RWPE1 (cell line): ENCODE measurements around the gene ARFIP1.

Experiments used
- CTCF ChIA-PET: fragments of 350-600 bp; sonication (Branson Sonifier 250); formaldehyde crosslinking; extraction: SDS; loops from one replicate; lab custom pipeline; 2021; lab: Yijun Ruan, JAX
- POLR2A ChIA-PET: fragments of 400-600 bp; formaldehyde crosslinking; extraction: SDS; loops from one replicate; lab custom pipeline; 2020; ENCODE audit warnings: antibody characterized with exemption; ENCODE audit not compliant: low non-redundant PET; lab: Yijun Ruan, JAX
- DNase-seq: peaks from one replicate; pipeline ENCODE4 v3.0.0; 2012; ENCODE audit warnings: low spot score
- H3K27ac ChIP-seq: fragments of 450-650 bp; 2 replicates; pipeline ENCODE4 v1.5.1; 2017
- TF ChIP-seq, protein P1 (sequence below): fragments of 450-650 bp; conservative IDR thresholded peaks from 2 replicates; pipeline ENCODE4 v1.5.1; 2017; ENCODE audit warnings: low read depth, mild to moderate bottlenecking

ARFIP1 gene

DNA sequence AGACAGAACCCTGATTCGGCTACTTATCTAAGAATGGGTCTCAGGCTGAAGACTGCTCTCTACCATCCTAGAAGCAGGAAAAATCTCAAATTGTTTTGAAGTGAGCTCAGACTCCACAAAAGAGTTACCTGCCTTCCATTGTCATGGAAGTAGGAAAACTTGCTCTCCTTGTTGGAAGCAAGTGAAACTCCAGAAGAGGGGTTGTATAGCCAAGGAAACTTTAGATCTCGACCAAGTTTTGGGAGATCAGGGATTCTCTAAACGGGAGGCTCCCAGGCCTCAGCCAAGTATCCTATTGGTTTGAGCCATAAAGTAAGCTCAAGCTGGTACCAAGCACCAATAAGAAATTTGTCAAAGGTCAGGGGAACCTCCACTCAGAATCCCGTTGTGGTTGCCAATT, 147.2 kb downstream of the ARFIP1 start:
- TF ChIP-seq, protein P1, sequence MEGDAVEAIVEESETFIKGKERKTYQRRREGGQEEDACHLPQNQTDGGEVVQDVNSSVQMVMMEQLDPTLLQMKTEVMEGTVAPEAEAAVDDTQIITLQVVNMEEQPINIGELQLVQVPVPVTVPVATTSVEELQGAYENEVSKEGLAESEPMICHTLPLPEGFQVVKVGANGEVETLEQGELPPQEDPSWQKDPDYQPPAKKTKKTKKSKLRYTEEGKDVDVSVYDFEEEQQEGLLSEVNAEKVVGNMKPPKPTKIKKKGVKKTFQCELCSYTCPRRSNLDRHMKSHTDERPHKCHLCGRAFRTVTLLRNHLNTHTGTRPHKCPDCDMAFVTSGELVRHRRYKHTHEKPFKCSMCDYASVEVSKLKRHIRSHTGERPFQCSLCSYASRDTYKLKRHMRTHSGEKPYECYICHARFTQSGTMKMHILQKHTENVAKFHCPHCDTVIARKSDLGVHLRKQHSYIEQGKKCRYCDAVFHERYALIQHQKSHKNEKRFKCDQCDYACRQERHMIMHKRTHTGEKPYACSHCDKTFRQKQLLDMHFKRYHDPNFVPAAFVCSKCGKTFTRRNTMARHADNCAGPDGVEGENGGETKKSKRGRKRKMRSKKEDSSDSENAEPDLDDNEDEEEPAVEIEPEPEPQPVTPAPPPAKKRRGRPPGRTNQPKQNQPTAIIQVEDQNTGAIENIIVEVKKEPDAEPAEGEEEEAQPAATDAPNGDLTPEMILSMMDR = no peak
- CTCF ChIA-PET = no interaction called here
- DNase-seq = no peak
- POLR2A ChIA-PET = no interaction called here
- no peak overlapping the region for H3K27ac ChIP-seq

DNA sequence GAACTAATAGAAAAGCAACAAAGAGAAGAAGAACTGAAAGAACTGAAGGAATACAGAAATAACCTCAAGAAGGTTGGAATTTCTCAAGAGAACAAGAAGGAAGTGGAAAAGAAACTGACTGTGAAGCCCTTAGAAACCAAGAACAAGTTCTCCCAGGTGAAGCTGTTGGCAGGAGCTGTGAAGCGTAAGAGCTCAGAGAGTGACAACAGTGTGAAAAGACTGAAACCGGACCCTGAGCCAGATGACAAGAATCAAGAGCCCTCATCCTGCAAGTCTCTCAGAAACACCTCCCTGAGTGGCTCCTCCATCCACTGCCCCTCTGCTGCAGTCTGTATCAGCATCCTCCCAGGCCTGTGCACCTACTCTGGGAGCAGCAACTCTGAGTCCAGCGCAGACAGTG, 148.0 kb downstream of the ARFIP1 start:
- TF ChIP-seq, protein P1 = no peak
- CTCF ChIA-PET = no interaction called here
- POLR2A ChIA-PET = no interaction called here
- DNase-seq = no peak
- H3K27ac ChIP-seq = no peak overlapping the region

DNA sequence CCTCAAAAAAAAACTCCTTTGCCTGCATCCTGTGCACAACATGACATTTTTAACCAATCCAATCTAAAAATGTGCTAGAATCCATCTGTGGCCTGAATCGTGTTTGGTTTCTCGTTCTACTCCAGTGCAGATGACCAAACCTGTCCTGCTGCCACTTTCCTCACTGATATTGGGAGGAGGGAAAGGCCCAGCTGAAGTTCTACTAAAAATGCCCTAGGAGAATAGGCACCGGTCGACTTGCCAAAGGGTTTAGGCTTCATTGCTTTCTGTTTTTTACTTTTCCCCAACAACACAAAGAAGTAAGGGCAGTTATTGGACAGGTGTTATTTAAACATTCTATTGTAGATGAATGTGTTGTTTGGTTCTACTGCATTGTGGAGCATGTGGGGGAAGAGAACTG, 148.5 kb downstream of the ARFIP1 start:
- POLR2A ChIA-PET = no interaction called here
- DNase-seq = no peak
- CTCF ChIA-PET = interaction anchor here (0.7 kb wide), 1 partner anchor 45 kb away, joined by 4 read pairs; no protein-coding TSS in a partner anchor
- no peak overlapping the region for H3K27ac ChIP-seq
- TF ChIP-seq, protein P1 = no peak

DNA sequence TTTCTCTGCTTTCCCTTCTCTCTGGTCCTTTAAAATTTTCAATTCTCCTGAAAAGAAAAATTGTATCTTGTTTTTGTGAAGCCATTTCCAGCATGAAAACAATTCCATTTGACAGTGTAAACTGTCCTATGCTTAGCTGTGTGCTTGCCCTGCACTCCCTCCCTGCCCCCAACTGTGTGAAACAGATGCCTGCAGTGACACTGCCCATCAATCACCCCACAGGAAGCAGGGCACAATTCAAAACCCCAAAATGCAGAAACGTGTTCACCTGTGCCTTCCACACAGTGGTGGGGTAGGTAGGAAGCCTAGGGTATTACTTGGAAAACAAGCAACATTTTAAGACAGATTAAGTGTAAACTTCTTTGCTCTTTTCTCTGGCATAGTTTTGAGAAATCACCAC, 150.1 kb downstream of the ARFIP1 start:
- ChIA-PET POLR2A (no interaction called here), CTCF (no interaction called here)
- no peak overlapping the region for H3K27ac ChIP-seq
- TF ChIP-seq, protein P1 = no peak
- DNase-seq = no peak

DNA sequence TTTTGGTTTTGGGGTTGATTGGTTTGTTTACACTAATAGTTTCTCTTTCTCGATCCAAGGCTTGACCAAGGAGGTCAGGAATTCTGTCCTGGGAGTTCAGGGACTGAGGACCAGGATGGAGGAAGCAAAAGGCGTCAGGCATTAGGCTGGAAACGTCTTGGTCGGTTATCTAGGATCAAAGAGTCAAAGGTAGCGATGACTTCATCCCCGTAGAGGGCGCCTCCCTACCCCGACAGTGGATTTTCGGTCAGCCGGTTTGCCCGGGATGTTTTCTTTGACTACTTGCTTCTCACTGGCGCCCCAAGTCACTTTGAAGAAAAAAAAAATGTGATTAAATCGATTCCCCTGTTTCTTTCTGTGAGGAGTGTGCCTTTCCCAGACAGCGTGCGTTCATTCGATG, 155.4 kb downstream of the ARFIP1 start:
- ChIA-PET CTCF (interaction anchor here (0.6 to 1.7 kb wide), 4 partner anchors 121 to 265 kb away, joined by 3 to 6 read pairs (median 4); no protein-coding TSS in a partner anchor), POLR2A (no interaction called here)
- H3K27ac ChIP-seq = no peak overlapping the region
- DNase-seq = no peak
- TF ChIP-seq, protein P1 = no peak

DNA sequence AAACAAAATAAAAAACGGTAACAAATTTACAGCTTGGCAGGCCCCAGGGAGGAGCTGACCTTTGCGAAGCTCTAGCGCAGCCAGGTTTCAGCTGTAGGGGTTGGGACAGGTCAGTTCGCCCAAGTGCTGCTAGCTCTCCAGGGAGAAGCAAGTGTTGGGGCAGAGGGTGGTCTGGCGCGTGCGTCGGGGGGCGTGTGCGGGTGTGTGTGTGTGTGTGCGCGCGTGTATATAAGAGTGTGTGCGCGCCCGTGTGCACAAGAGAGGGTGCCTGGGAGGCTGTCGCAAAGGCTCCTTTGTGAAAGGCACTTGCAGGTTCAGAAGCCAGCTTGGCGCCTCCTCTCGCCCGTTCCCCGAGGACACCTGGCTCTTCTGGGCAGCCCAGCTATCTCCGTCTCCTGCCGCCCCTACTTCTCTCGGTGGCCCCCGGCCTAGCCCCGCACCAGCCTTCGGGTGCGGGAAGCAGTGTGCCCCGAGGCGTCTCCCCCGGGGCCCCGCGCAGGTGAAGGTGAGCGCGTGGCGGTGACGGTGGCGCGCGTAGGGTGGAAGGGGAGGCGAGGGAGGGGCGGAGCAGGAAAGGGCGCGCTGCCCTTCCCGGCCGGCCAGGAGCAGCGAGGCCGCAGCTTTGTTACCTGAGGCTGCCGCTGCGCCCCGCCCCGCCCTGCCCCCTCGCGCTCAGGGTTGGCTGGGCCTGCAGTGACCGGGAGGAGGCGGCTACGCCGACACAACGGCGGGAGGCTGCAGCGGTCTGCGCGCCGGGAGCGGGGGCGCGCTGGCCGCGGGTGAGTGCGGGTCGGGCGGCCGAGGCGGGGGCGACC, 156.1 kb downstream of the ARFIP1 start, which contains the start of gene FHDC1:
Gene FHDC1, plus strand, starts transcription at position 693 of the 815 bp plus-strand sequence. CDS start 6,735 bp downstream, outside the sequence.
- peak; percentile 79 for DNase-seq
- TF ChIP-seq, protein P1 = no peak
- ChIA-PET POLR2A (interaction anchor here (0.7 kb wide), 1 partner anchor 148 kb away, joined by 5 read pairs; no protein-coding TSS in a partner anchor), CTCF (interaction anchor here (0.6 to 1.7 kb wide), 5 partner anchors 52 to 265 kb away, joined by 3 to 6 read pairs (median 3); no protein-coding TSS in a partner anchor)
- peak within 1 kb of the TSS; percentile 58 for H3K27ac ChIP-seq
